HEK293T (cell line): ENCODE results near the gene ADCY2.

Experiments used
- ARNT ChIP-seq: fragments of 450-650 bp; IDR thresholded peaks from 2 replicates; pipeline ENCODE4 v1.6.1; 2017; ENCODE audit warnings: mild to moderate bottlenecking
- BHLHE40 ChIP-seq: fragments of 450-650 bp; IDR thresholded peaks from 2 replicates; pipeline ENCODE4 v1.6.1; 2016; ENCODE audit warnings: mild to moderate bottlenecking, moderate library complexity, borderline replicate concordance
- CTBP1 ChIP-seq: fragments of 450-650 bp; IDR thresholded peaks from 2 replicates; pipeline ENCODE4 v1.6.1; 2016; ENCODE audit warnings: borderline replicate concordance
- ELF4 ChIP-seq: fragments of 450-650 bp; IDR thresholded peaks from 2 replicates; pipeline ENCODE4 v1.6.1; 2017; ENCODE audit warnings: antibody characterized with exemption
- FOXM1 ChIP-seq: fragments of 450-650 bp; IDR thresholded peaks from 2 replicates; pipeline ENCODE4 v1.6.1; 2017; ENCODE audit warnings: mild to moderate bottlenecking, borderline replicate concordance
- HDGF ChIP-seq: fragments of 450-650 bp; IDR thresholded peaks from 2 replicates; pipeline ENCODE4 v1.6.1; 2017; ENCODE audit warnings: antibody characterized with exemption, borderline replicate concordance
- L3MBTL2 ChIP-seq: fragments of 450-650 bp; conservative IDR thresholded peaks from 2 replicates; pipeline ENCODE4 v1.6.1; 2016; ENCODE audit warnings: mild to moderate bottlenecking
- NFRKB ChIP-seq: fragments of 450-650 bp; IDR thresholded peaks from 2 replicates; pipeline ENCODE4 v1.6.1; 2016; ENCODE audit warnings: mild to moderate bottlenecking, moderate library complexity
- SP1 ChIP-seq: fragments of 450-650 bp; IDR thresholded peaks from 2 replicates; pipeline ENCODE4 v1.6.1; 2017
- SUZ12 ChIP-seq: fragments of 450-650 bp; IDR thresholded peaks from 2 replicates; pipeline ENCODE4 v1.6.1; 2016; ENCODE audit warnings: mild to moderate bottlenecking
- TF ChIP-seq, protein P1 (sequence below): fragments of 450-650 bp; IDR thresholded peaks from 2 replicates; pipeline ENCODE4 v1.6.1; 2016

DNA sequence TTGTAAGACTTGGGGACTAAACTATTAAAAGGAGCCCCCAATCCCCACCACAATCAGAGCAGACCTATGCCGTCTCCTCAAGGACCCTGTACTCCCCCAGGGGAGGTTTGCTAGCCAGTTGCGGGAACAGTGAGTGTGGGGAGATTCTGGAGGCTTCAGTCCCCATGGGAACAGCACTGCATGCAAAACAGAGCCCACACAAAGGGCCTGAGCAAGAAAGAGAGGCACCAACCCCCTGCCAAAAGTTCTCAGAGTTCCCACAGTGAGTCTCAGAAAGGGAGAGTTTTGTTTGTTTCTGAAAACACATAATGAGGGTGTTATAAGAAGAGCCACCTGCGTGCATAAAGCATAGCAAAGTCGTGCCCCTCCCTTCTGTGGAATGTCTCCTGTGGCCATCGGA, 398.4 kb downstream of the ADCY2 start:
- TF ChIP-seq FOXM1 (no peak), SUZ12 (no peak), ARNT (no peak), ELF4 (no peak), SP1 (no peak), L3MBTL2 (no peak), CTBP1 (no peak), NFRKB (no peak), BHLHE40 (no peak), HDGF (no peak)
- TF ChIP-seq, protein P1, sequence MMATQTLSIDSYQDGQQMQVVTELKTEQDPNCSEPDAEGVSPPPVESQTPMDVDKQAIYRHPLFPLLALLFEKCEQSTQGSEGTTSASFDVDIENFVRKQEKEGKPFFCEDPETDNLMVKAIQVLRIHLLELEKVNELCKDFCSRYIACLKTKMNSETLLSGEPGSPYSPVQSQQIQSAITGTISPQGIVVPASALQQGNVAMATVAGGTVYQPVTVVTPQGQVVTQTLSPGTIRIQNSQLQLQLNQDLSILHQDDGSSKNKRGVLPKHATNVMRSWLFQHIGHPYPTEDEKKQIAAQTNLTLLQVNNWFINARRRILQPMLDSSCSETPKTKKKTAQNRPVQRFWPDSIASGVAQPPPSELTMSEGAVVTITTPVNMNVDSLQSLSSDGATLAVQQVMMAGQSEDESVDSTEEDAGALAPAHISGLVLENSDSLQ = no peak
